WTC11 (cell line): ENCODE data around the gene MBD2.

Experiments
- CREB1 ChIP-seq: sonication (generic); formaldehyde crosslinking; IDR thresholded peaks from 2 replicates; pipeline ENCODE4 v1.8.0; 2023; ENCODE audit warnings: mild to moderate bottlenecking, missing genetic modification reagents
- ESRRA ChIP-seq: sonication (generic); formaldehyde crosslinking; IDR thresholded peaks from 2 replicates; pipeline ENCODE4 v1.8.1; 2022; ENCODE audit warnings: mild to moderate bottlenecking, missing genetic modification reagents, borderline replicate concordance
- FOXJ3 ChIP-seq: sonication (generic); formaldehyde crosslinking; IDR thresholded peaks from 2 replicates; pipeline ENCODE4 v1.9.0; 2021; ENCODE audit warnings: missing genetic modification reagents, mild to moderate bottlenecking, borderline replicate concordance
- SP1 ChIP-seq: sonication (generic); formaldehyde crosslinking; conservative IDR thresholded peaks from 2 replicates; pipeline ENCODE4 v1.8.1; 2022; ENCODE audit warnings: missing genetic modification reagents
- TF ChIP-seq, protein P1 (sequence below): fragments of 200-600 bp; IDR thresholded peaks from 2 replicates; pipeline ENCODE4 v1.8.0; 2022; ENCODE audit warnings: antibody characterized with exemption
- TF ChIP-seq, protein P2 (sequence below): sonication (generic); formaldehyde crosslinking; IDR thresholded peaks from 2 replicates; pipeline ENCODE4 v1.8.0; 2022; ENCODE audit warnings: mild to moderate bottlenecking, missing genetic modification reagents
- TF ChIP-seq, protein P3 (sequence below): sonication (generic); formaldehyde crosslinking; IDR thresholded peaks from 2 replicates; pipeline ENCODE4 v1.8.1; 2022; ENCODE audit warnings: missing genetic modification reagents, borderline replicate concordance

DNA sequence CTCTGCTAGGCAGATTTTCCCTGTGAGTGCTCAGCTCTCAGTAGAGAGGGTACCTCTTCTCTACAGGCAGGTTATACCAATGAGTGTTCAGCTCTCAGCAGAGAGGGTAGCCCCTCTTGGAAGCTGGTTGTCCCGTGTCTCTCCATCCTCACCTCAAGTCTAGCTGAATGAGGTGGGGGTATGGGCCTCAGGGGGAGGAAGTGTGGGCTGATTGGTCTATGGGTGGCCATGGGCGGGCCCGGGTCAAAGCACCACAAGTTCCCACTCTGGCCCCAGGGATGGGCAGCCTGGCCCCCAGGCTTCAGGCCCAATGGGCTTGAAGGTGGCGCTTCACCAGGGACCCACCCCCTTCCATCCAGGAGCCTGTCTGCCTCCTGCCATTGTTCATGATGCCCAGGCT is 17.0 kb upstream of the MBD2 start:
- TF ChIP-seq, protein P1, sequence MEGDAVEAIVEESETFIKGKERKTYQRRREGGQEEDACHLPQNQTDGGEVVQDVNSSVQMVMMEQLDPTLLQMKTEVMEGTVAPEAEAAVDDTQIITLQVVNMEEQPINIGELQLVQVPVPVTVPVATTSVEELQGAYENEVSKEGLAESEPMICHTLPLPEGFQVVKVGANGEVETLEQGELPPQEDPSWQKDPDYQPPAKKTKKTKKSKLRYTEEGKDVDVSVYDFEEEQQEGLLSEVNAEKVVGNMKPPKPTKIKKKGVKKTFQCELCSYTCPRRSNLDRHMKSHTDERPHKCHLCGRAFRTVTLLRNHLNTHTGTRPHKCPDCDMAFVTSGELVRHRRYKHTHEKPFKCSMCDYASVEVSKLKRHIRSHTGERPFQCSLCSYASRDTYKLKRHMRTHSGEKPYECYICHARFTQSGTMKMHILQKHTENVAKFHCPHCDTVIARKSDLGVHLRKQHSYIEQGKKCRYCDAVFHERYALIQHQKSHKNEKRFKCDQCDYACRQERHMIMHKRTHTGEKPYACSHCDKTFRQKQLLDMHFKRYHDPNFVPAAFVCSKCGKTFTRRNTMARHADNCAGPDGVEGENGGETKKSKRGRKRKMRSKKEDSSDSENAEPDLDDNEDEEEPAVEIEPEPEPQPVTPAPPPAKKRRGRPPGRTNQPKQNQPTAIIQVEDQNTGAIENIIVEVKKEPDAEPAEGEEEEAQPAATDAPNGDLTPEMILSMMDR: no peak
- no peak for TF ChIP-seq SP1 (CRISPR knock-in tag)
- TF ChIP-seq, protein P2, sequence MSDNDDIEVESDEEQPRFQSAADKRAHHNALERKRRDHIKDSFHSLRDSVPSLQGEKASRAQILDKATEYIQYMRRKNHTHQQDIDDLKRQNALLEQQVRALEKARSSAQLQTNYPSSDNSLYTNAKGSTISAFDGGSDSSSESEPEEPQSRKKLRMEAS (CRISPR knock-in tag): no peak
- TF ChIP-seq ESRRA (CRISPR knock-in tag): no peak
- TF ChIP-seq FOXJ3: no peak
- TF ChIP-seq CREB1: no peak
- TF ChIP-seq, protein P3, sequence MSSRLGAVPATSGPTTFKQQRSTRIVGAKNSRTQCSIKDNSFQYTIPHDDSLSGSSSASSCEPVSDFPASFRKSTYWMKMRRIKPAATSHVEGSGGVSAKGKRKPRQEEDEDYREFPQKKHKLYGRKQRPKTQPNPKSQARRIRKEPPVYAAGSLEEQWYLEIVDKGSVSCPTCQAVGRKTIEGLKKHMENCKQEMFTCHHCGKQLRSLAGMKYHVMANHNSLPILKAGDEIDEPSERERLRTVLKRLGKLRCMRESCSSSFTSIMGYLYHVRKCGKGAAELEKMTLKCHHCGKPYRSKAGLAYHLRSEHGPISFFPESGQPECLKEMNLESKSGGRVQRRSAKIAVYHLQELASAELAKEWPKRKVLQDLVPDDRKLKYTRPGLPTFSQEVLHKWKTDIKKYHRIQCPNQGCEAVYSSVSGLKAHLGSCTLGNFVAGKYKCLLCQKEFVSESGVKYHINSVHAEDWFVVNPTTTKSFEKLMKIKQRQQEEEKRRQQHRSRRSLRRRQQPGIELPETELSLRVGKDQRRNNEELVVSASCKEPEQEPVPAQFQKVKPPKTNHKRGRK: no peak
